OCI-LY1 (cell line): ENCODE data around the gene DAAM1.
A peak's percentile ranks its signal among the peaks of the same experiment; 100 is the strongest.

ENCODE experiments used
- H2AFZ ChIP-seq: fragments of 200-600 bp; sonication (generic), shearing (Covaris generic); 2 replicates; pipeline ENCODE4 v1.6.0; 2014; ENCODE audit warnings: antibody characterized with exemption, mild to moderate bottlenecking, low read length
- H3F3A ChIP-seq: fragments of 200-600 bp; sonication (generic), shearing (Covaris generic); 2 replicates; pipeline ENCODE4 v1.6.0; 2014; ENCODE audit warnings: mild to moderate bottlenecking, antibody characterized with exemption, low read length, moderate library complexity; ENCODE audit not compliant: insufficient read depth
- H3K27ac ChIP-seq: fragments of 200-600 bp; sonication (generic); 2 replicates; pipeline ENCODE4 v1.5.1; 2014; ENCODE audit warnings: low read length, mixed run types, mild to moderate bottlenecking, low read depth; ENCODE audit not compliant: poor library complexity, severe bottlenecking
- H3K27me3 ChIP-seq: fragments of 200-600 bp; sonication (generic); 2 replicates; pipeline ENCODE4 v1.6.0; 2014; ENCODE audit warnings: antibody characterized with exemption, mild to moderate bottlenecking, low read length, moderate library complexity; ENCODE audit not compliant: insufficient read depth
- H3K36me3 ChIP-seq: fragments of 200-600 bp; sonication (generic); 2 replicates; pipeline ENCODE4 v1.6.1; 2014; ENCODE audit warnings: mild to moderate bottlenecking, antibody characterized with exemption, low read length, moderate library complexity, mixed read lengths; ENCODE audit not compliant: insufficient read depth
- H3K4me1 ChIP-seq: fragments of 200-600 bp; sonication (generic); 2 replicates; pipeline ENCODE4 v1.5.1; 2014; ENCODE audit warnings: mild to moderate bottlenecking, low read length, moderate library complexity; ENCODE audit not compliant: insufficient read depth, severe bottlenecking
- H3K4me2 ChIP-seq: fragments of 200-600 bp; sonication (generic), shearing (Covaris generic); 2 replicates; pipeline ENCODE4 v1.6.1; 2014; ENCODE audit warnings: low read length
- H3K4me3 ChIP-seq: fragments of 200-600 bp; sonication (generic); 2 replicates; pipeline ENCODE4 v1.5.1; 2014; ENCODE audit warnings: low read length, low read depth, mild to moderate bottlenecking, mixed read lengths; ENCODE audit not compliant: poor library complexity, severe bottlenecking
- H3K79me2 ChIP-seq: fragments of 200-600 bp; shearing (Covaris generic); 2 replicates; pipeline ENCODE4 v1.6.1; 2016; ENCODE audit warnings: mixed run types, low read length, mixed read lengths; ENCODE audit not compliant: insufficient read depth
- H3K9ac ChIP-seq: fragments of 200-600 bp; sonication (generic), shearing (Covaris generic); 2 replicates; pipeline ENCODE4 v1.6.1; 2014; ENCODE audit warnings: mild to moderate bottlenecking, low read length, mixed read lengths
- H3K9me2 ChIP-seq: fragments of 200-600 bp; sonication (generic), shearing (Covaris generic); 2 replicates; pipeline ENCODE4 v1.6.1; 2014; ENCODE audit warnings: low read depth, mild to moderate bottlenecking, low read length, mixed read lengths
- H3K9me3 ChIP-seq: fragments of 200-600 bp; shearing (Covaris generic); 2 replicates; pipeline ENCODE4 v1.6.1; 2014; ENCODE audit warnings: low read length, mixed read lengths
- H4K20me1 ChIP-seq: fragments of 200-600 bp; sonication (generic), shearing (Covaris generic); 2 replicates; pipeline ENCODE4 v1.6.0; 2016; ENCODE audit warnings: mild to moderate bottlenecking, low read length; ENCODE audit not compliant: insufficient read depth
- EZH2 ChIP-seq: fragments of 200-600 bp; sonication (generic), shearing (Covaris generic); IDR thresholded peaks from 2 replicates; pipeline ENCODE4 v1.8.0; 2017; ENCODE audit warnings: borderline replicate concordance, mixed run types, mild to moderate bottlenecking, antibody characterized with exemption, low read length, moderate library complexity, mixed read lengths
- TF ChIP-seq, protein P1 (sequence below): fragments of 200-600 bp; sonication (generic), shearing (Covaris generic); IDR thresholded peaks from 2 replicates; pipeline ENCODE4 v1.5.1; 2017; ENCODE audit warnings: mild to moderate bottlenecking, antibody characterized with exemption, low read length, moderate library complexity, mixed read lengths

Gene DAAM1

DNA sequence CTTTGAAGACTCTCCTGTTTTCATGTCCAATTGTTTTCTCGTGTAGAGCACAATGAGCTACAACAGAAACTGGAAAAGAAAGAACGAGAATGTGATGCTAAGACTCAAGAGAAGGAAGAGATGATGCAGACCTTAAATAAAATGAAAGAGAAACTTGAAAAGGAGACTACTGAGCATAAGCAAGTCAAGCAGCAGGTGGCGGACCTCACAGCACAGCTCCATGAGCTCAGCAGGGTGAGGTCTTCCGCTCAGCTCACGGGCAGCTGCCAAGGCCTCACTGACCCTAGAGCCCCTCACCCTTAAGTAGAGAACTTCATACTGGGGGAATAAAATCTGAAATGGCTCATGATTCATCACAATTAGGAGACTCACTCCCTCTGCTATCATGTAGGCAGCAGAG lies 142.0 kb downstream of the DAAM1 start:
- no peaks in the 10 kb centered on the region for H3K9me3 ChIP-seq
- H4K20me1 ChIP-seq = no peaks in the 10 kb centered on the region
- H3K9ac ChIP-seq = peak overlapping the region; percentile 36
- peak overlapping the region; percentile 26 for H3K4me3 ChIP-seq
- H3K27ac ChIP-seq = peak overlapping the region; percentile 57
- H3F3A ChIP-seq = no peaks in the 10 kb centered on the region
- H3K27me3 ChIP-seq = no peaks in the 10 kb centered on the region
- H3K4me1 ChIP-seq = peaks cover 22% of the 10 kb centered on the region
- H2AFZ ChIP-seq = no peak overlapping the region
- peak overlapping the region; percentile 44 for H3K4me2 ChIP-seq
- no peak for TF ChIP-seq EZH2
- TF ChIP-seq, protein P1, sequence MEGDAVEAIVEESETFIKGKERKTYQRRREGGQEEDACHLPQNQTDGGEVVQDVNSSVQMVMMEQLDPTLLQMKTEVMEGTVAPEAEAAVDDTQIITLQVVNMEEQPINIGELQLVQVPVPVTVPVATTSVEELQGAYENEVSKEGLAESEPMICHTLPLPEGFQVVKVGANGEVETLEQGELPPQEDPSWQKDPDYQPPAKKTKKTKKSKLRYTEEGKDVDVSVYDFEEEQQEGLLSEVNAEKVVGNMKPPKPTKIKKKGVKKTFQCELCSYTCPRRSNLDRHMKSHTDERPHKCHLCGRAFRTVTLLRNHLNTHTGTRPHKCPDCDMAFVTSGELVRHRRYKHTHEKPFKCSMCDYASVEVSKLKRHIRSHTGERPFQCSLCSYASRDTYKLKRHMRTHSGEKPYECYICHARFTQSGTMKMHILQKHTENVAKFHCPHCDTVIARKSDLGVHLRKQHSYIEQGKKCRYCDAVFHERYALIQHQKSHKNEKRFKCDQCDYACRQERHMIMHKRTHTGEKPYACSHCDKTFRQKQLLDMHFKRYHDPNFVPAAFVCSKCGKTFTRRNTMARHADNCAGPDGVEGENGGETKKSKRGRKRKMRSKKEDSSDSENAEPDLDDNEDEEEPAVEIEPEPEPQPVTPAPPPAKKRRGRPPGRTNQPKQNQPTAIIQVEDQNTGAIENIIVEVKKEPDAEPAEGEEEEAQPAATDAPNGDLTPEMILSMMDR = peak; percentile 52; the same call in 1 of the 2 replicates
- H3K79me2 ChIP-seq = no peaks in the 10 kb centered on the region
- no peaks in the 10 kb centered on the region for H3K9me2 ChIP-seq
- H3K36me3 ChIP-seq = peaks cover 79% of the 10 kb centered on the region

DNA sequence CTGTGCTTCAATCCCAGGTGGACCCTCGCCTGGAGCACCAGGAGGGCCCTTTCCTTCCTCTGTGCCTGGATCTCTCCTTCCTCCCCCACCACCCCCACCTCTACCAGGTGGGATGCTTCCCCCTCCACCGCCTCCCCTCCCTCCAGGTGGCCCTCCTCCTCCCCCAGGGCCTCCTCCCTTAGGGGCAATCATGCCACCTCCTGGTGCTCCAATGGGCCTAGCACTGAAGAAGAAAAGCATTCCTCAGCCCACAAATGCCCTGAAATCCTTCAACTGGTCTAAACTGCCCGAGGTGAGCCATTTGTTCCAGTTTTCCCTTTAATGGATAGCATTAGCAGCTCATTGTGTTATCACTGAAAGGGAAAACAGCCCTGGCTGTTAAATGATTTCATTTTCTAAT lies 142.8 kb downstream of the DAAM1 start:
- Histone ChIP-seq H3K27ac (peak overlapping the region; percentile 57), H3K27me3 (no peaks in the 10 kb centered on the region), H3K9ac (no peak overlapping the region), H3K4me3 (no peak overlapping the region), H3K9me2 (no peaks in the 10 kb centered on the region), H3K4me1 (peaks cover 22% of the 10 kb centered on the region), H2AFZ (no peak overlapping the region), H3K79me2 (no peaks in the 10 kb centered on the region), H3K36me3 (peaks cover 75% of the 10 kb centered on the region), H4K20me1 (no peaks in the 10 kb centered on the region), H3K9me3 (no peaks in the 10 kb centered on the region), H3F3A (no peaks in the 10 kb centered on the region), H3K4me2 (no peak overlapping the region)
- TF ChIP-seq, protein P1 = no peak
- no peak for TF ChIP-seq EZH2

DNA sequence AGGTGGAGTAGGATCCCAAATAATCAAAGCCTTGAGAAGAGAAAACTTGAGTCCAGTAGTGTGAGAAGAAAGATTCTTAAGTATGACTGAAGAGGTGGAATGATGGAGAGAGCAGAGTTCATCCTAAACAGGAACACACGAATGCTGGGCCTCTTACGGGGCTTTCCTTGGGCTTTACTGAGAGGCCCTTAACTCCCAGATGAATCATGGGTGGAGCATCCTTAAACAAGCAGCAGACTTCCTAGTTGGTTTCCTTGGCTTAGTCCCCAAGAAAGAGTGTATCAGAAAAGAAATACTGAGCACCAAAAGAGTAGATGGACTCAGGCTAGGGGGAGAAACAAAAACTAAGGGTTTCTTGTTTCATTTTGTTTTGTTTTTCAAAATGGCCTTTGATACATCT lies 144.3 kb downstream of the DAAM1 start:
- H3K4me1 ChIP-seq = peaks cover 22% of the 10 kb centered on the region

More for the DNA sequence above, 144.3 kb downstream of the DAAM1 start:
- Histone ChIP-seq H3K27me3 (no peaks in the 10 kb centered on the region), H3F3A (no peaks in the 10 kb centered on the region), H3K79me2 (no peaks in the 10 kb centered on the region), H3K9ac (no peak overlapping the region), H3K4me3 (no peak overlapping the region), H3K9me3 (no peaks in the 10 kb centered on the region), H4K20me1 (no peaks in the 10 kb centered on the region), H3K36me3 (peaks cover 75% of the 10 kb centered on the region), H2AFZ (no peak overlapping the region), H3K9me2 (no peaks in the 10 kb centered on the region), H3K4me2 (no peak overlapping the region), H3K27ac (no peak overlapping the region)
- TF ChIP-seq, protein P1 = no peak
- no peak for TF ChIP-seq EZH2
